ENCODE data around the gene ERG. TPM values are rescaled to one million over a fixed set of nuclear protein-coding genes. Genes with fewer than 3 reads are reported as not detected.

ERG gene
- polyA plus RNA-seq, 2 of the 4 experiments (the other 2 are of a cell fraction) = not detected

DNA sequence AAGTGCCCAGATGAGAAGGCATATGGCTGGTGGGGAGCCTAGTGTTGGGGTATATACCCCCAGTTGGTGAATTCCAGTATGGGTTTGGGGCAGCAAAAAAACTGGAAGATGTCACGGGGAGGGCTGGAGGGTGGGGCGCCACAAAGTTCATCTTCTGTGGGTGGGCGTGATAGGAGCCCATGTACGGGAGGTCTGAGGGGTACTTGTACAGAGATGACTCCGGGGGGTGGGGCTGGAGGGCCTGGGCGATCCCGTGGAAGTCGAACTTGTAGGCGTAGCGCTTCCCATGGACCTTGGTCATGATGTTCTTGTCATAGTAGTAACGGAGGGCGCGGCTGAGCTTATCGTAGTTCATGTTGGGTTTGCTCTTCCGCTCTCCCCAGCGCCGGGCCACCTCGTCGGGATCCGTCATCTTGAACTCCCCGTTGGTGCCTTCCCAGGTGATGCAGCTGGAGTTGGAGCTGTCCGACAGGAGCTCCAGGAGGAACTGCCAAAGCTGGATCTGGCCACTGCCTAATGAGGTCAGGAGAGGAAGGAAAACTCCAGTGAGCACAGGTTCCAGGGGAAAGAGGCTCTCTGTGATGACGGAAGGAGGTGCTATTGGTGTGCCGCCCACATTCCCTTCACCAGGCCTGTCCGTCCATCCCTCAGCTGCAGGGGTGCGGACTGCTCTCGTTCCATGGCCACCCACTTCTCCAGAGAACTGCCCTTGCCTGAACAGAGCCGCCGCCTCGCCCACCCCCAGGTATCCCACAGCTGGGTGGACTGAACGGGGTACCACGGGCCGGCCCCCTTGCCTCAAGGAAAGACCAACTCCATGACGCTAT is 114.7 kb downstream of the ERG start:
- ChIA-PET CTCF (no interaction called here), POLR2A (no interaction called here)
- Histone ChIP-seq H3K4me2 (no peak overlapping the region), H3K4me1 (no peaks in the 10 kb centered on the region), H3K9me3 (no peaks in the 10 kb centered on the region), H3K4me3 (no peak overlapping the region), H3K27ac (no peak overlapping the region)
- no peak for FAIRE-seq
- TF ChIP-seq, protein P1, sequence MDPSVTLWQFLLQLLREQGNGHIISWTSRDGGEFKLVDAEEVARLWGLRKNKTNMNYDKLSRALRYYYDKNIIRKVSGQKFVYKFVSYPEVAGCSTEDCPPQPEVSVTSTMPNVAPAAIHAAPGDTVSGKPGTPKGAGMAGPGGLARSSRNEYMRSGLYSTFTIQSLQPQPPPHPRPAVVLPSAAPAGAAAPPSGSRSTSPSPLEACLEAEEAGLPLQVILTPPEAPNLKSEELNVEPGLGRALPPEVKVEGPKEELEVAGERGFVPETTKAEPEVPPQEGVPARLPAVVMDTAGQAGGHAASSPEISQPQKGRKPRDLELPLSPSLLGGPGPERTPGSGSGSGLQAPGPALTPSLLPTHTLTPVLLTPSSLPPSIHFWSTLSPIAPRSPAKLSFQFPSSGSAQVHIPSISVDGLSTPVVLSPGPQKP (IDR thresholded peaks at IDR 0.05; ENCODE audit: low read depth, low read length) = no peak
- no peak for TF ChIP-seq RARB (CRISPR knock-in tag; IDR thresholded peaks at IDR 0.05)
- TF ChIP-seq, protein P2, sequence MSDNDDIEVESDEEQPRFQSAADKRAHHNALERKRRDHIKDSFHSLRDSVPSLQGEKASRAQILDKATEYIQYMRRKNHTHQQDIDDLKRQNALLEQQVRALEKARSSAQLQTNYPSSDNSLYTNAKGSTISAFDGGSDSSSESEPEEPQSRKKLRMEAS (IDR thresholded peaks at IDR 0.05) = no peak
- TF ChIP-seq, protein P3, sequence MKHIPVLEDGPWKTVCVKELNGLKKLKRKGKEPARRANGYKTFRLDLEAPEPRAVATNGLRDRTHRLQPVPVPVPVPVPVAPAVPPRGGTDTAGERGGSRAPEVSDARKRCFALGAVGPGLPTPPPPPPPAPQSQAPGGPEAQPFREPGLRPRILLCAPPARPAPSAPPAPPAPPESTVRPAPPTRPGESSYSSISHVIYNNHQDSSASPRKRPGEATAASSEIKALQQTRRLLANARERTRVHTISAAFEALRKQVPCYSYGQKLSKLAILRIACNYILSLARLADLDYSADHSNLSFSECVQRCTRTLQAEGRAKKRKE (CRISPR knock-in tag; IDR thresholded peaks at IDR 0.05; ENCODE audit: low read depth) = no peak
- TF ChIP-seq, protein P4, sequence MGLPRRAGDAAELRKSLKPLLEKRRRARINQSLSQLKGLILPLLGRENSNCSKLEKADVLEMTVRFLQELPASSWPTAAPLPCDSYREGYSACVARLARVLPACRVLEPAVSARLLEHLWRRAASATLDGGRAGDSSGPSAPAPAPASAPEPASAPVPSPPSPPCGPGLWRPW (IDR thresholded peaks at IDR 0.05) = no peak
- TF ChIP-seq PHF8 (IDR thresholded peaks at IDR 0.05; ENCODE audit: borderline replicate concordance, low read depth) = no peak
- TF ChIP-seq ZC3H11A (IDR thresholded peaks at IDR 0.05) = no peak
- no peak for TF ChIP-seq HEYL (CRISPR knock-in tag; IDR thresholded peaks at IDR 0.05)
- no peak for TF ChIP-seq MYC (IDR thresholded peaks at IDR 0.05; ENCODE audit: borderline replicate concordance, low read length)
- TF ChIP-seq, protein P5, sequence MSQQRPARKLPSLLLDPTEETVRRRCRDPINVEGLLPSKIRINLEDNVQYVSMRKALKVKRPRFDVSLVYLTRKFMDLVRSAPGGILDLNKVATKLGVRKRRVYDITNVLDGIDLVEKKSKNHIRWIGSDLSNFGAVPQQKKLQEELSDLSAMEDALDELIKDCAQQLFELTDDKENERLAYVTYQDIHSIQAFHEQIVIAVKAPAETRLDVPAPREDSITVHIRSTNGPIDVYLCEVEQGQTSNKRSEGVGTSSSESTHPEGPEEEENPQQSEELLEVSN (IDR thresholded peaks at IDR 0.05; ENCODE audit: borderline replicate concordance, low read depth) = no peak
- TF ChIP-seq HOXB5 (CRISPR knock-in tag; IDR thresholded peaks at IDR 0.05) = no peak
- no peak for TF ChIP-seq NFE2L2 (conservative IDR thresholded peaks at IDR 0.05; ENCODE audit: low read length)
- no peak for TF ChIP-seq FOSL2 (IDR thresholded peaks at IDR 0.05)
- no peak for TF ChIP-seq FOSL2 (CRISPR knock-in tag; IDR thresholded peaks at IDR 0.05)
- TF ChIP-seq HOXB13 (CRISPR knock-in tag; IDR thresholded peaks at IDR 0.05; ENCODE audit: low read depth) = no peak
- TF ChIP-seq FOSB (CRISPR knock-in tag; IDR thresholded peaks at IDR 0.05) = no peak
- no peak for DNase-seq (ENCODE audit: low read depth in 1 of 2, low spot score in 1 of 2)
- ATAC-seq = no peak
- whole genome bisulfite sequencing (ENCODE audit: missing lambda C conversion rate) = 71% methylated on average over 24 of the region's 34 CpGs

DNA sequence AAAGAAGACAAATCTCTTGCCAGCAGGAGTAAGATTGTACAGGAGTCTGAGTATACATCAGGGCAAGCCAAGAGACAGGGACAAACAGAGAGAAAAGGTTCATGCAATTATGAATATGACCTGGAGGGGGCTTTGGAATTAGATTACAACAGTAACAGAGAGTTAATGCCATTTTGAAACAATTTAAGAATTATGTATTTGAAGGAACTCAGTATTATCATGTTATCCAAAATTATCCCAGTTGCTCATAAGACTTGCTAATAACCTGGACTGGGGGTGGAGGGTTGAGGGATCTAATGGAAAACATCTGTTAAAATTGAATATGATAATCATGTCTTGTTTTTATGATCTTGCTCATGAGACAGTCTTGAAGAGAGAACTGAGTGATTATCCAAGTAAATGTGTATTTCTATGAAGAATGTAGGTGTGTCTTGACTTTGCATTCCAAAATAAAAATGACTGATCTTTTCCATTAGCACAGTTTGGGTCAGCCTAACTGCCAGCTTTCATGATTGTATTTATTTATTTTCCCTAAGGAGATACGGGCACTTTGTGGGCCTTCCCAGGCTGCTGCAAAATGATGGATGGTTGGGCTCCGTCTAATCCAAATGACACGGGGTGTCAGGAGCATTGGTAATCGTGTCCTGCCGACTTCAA is 117.7 kb downstream of the ERG start:
- WGBS (ENCODE audit: missing lambda C conversion rate) = 47% methylated on average over 5 of the region's 5 CpGs
- CTCF ChIA-PET = interaction anchor here (0.5 to 0.6 kb wide), 4 partner anchors 13 to 1183 kb away, joined by 3 read pairs; no protein-coding TSS in a partner anchor
- peak; percentile 4 to 8 for DNase-seq (ENCODE audit: low read depth in 1 of 2, low spot score in 1 of 2)

More for the DNA sequence above, 117.7 kb downstream of the ERG start:
- ATAC-seq (peak; percentile 62 to 76; a peak in 4 of 6 replicates), FAIRE-seq (no peak)
- H3K4me1 ChIP-seq = no peaks in the 10 kb centered on the region
- H3K4me3 ChIP-seq = no peak overlapping the region
- TF ChIP-seq RAD21 (conservative IDR thresholded peaks at IDR 0.05 in 1 of 2, IDR thresholded peaks at IDR 0.05 in 1 of 2) (peak in 1 of 2 experiments; percentile 22; a peak in 1 of 5 replicates), RNF2 (IDR thresholded peaks at IDR 0.05; ENCODE audit: borderline replicate concordance, low read depth) (no peak), FOXS1 (CRISPR knock-in tag; IDR thresholded peaks at IDR 0.05) (no peak), JUNB (IDR thresholded peaks at IDR 0.05) (no peak), ZSCAN20 (CRISPR knock-in tag; IDR thresholded peaks at IDR 0.05) (no peak)
- TF ChIP-seq, protein P6, sequence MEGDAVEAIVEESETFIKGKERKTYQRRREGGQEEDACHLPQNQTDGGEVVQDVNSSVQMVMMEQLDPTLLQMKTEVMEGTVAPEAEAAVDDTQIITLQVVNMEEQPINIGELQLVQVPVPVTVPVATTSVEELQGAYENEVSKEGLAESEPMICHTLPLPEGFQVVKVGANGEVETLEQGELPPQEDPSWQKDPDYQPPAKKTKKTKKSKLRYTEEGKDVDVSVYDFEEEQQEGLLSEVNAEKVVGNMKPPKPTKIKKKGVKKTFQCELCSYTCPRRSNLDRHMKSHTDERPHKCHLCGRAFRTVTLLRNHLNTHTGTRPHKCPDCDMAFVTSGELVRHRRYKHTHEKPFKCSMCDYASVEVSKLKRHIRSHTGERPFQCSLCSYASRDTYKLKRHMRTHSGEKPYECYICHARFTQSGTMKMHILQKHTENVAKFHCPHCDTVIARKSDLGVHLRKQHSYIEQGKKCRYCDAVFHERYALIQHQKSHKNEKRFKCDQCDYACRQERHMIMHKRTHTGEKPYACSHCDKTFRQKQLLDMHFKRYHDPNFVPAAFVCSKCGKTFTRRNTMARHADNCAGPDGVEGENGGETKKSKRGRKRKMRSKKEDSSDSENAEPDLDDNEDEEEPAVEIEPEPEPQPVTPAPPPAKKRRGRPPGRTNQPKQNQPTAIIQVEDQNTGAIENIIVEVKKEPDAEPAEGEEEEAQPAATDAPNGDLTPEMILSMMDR (IDR thresholded peaks at IDR 0.05) = 0 out of 3 replicates have a peak, but pooled peaks have one; percentile 10
- no peaks in the 10 kb centered on the region for H3K9me3 ChIP-seq
- H3K4me2 ChIP-seq = no peak overlapping the region
- POLR2A ChIA-PET = no interaction called here
- no peak overlapping the region for H3K27ac ChIP-seq

Measured in A549 (cell line).